HPDE6-E6E7 (cell line): ENCODE measurements around the gene AJM1.
"Not testable (repeated sequence)": the region's sequence is repeated elsewhere in the genome, so short reads cannot be mapped to it uniquely, and the experiment has no call there.

Experiments used
- DNase-seq: peaks from one replicate; pipeline ENCODE4 v3.0.0; 2011; ENCODE audit warnings: missing footprints; ENCODE audit errors: extremely low spot score

Gene AJM1

DNA sequence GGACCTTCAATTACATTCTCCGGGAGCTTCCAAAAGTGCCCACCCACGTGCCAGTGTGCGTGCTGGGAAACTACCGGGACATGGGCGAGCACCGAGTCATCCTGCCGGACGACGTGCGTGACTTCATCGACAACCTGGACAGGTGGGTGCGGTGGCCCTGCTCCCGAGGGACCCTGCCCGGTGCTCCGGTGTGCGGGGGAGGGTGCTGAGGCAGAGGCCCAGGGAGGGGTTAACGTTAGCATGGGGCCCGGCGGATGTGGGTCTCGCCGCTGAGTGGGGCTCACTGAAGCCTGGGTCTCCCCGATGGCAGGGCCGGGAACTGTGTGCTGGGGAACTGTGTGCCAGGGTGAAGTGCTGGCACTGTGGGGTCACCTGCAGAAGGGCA lies 10.6 kb upstream of the AJM1 start:
- no peak for DNase-seq

DNA sequence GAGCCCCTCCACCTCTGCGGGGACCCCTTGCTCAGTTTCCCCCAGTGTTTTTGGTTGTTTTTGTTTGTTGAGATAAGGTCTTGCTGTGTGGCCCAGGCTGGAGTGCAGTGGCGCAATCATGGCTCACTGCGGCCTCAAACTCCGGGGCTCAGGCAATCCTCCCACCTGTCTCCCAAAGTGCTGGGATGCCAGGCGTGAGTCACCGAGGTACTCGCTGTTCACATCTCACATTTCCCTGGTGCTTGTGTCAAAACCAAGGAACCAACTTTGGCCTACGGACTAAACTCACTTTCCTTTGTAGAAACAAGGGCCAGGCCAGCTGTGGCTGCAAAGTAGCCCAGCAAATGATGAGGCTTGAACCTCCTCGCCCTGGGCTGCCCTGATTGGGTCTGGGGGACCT lies 9.7 kb upstream of the AJM1 start:
- no peak for DNase-seq

DNA sequence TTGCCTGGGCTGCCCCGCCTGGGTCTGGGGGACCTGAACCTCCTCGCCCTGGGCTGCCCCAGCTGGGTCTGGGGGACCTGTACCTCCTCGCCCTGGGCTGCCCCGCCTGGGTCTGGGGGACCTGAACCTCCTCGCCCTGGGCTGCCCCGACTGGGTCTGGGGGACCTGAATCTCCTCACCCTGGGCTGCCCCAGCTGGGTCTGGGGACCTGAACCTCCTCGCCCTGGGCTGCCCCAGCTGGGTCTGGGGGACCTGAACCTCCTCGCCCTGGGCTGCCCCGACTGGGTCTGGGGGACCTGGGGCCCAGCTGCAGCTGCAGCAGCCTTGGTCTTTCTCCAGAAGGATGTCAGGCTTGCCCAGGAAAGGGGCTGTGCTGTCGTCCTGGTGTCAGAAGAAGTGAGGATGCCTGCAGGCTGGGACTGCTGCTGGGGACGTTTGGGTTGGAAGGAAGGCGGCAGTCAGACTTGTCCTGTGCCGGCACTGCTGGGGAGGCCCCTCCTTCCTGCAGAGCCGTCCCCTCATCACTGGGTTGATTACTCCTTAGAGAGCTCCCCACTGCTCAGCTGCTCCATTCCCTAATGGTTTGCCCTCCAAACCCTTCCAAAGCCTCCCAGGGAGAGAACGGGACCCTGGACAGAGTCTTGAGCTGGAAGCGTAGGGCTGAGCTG lies 8.8 kb upstream of the AJM1 start:
- not testable (repeated sequence) for DNase-seq

DNA sequence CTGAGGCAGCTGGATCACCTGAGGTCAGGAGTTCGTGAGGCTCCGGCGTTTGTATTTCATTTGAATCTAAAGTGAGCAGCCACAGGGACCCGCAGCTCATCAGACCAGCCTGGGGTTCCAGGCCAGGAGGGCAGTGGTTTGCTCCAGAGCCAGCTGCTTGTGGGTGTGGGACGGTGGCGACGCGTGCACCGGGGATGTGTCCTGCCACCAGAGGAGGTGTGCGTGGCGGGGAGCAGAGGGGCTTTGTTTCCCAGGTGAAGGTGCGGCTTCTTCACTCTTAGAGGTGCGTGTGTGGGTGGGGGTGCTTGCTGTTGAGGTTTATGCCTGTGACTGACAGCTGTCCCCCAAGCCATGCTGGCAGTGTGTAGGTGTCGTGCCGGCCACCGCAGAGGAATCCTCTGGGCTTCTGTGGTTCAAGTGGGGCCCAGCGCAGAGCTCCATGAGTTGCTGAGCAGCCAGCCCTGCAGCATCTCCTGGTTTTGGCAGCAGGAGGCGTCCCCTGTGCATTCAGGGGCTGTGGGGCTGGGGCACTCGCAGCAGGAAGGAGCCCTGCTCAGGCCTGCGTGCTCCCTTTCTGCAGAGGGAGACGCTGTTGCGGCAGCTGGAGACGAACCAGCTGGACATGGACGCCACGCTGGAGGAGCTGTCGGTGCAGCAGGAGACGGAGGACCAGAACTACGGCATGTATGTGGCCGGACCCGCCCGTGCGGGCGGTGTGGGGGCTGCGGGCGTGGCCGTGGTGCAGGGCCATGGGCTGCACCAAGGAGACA lies 6.9 kb upstream of the AJM1 start:
- no peak for DNase-seq

DNA sequence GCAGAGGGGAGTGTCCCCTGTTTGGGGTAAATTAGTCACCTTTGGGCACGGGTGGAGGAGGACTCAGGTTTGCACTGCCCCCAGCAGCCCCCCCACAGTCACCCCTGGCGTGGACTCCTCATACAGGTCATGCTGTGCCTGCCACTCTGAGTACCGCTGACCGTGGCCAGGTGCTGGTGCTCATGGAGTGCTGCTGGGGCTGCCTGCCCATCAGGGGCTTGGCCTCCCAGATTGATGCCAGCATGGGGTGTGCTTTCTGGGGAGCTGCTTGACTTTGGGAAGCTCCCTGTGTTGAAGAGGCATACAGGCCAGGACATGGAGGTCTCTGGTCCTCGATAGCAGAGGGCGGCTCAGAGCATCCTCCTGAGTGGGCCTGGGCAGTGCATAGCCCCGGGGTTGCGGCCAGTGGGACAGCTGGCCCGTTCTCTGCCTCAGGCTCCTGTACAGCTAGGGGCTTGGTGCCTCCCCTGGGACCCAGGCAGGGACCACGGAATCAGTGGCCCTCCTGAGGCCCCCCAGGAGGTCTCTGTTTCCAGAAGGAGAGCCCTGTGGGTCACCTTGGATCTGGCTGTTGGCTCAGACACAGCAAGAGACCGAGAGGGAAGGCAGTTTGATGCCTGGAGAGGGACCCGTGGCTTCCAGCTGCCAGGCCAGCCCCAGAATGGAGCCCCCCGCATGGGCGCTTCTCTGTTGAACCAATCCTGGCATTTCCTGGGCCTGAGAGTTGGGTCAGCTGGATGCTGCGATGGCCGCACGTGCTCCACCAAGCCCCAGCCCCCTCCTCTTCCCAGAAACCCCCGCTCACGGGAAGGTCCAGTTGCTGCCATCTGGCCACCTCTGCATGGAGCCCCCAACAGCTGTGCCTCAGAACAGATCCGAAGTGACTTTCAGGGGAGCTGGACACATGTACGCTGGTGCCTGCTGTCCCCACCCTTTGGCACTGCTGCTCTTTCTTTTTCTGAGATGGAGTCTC lies 6.1 kb upstream of the AJM1 start:
- DNase-seq: no peak

DNA sequence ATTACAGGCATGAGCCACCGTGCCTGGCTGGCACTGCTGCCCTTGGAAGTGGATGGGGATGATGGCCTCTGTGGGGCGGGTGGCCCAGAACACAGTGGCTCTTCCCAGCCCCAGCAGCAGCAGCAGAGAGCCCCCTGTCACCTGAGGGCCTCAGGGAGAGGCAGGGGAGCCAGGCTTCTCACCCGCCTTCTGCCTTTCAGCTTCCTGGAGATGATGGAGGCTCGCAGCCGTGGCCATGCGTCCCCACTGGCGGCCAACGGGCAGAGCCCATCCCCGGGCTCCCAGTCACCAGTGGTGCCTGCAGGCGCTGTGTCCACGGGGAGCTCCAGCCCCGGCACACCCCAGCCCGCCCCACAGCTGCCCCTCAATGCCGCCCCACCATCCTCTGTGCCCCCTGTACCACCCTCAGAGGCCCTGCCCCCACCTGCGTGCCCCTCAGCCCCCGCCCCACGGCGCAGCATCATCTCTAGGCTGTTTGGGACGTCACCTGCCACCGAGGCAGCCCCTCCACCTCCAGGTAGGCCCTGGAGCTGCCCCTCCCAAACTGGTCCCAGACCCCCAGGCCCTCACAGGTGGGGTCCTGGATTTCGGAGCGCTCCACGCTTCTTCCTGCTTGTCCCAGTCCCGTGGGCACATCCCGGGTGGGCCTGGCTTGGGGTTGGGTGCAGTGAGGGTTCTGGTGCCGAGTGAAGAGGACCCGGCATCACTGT lies 5.0 kb upstream of the AJM1 start:
- DNase-seq: no peak

DNA sequence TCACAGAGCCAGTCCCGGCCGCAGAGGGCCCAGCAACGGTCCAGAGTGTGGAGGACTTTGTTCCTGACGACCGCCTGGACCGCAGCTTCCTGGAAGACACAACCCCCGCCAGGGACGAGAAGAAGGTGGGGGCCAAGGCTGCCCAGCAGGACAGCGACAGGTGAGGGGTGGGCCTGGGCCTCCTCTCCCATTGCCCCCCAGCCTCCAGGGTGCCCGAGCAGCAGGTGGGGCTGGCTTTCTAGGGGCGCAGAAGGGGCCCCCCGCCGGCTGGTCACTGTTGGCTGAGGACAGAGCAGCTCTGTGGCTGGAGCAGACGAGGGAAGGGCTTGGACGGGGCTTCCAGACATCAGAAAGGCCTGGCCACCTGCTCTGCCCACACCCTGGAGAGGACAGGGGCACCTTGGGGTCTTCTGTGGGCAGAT lies 4.4 kb upstream of the AJM1 start:
- DNase-seq: not testable (repeated sequence)

DNA sequence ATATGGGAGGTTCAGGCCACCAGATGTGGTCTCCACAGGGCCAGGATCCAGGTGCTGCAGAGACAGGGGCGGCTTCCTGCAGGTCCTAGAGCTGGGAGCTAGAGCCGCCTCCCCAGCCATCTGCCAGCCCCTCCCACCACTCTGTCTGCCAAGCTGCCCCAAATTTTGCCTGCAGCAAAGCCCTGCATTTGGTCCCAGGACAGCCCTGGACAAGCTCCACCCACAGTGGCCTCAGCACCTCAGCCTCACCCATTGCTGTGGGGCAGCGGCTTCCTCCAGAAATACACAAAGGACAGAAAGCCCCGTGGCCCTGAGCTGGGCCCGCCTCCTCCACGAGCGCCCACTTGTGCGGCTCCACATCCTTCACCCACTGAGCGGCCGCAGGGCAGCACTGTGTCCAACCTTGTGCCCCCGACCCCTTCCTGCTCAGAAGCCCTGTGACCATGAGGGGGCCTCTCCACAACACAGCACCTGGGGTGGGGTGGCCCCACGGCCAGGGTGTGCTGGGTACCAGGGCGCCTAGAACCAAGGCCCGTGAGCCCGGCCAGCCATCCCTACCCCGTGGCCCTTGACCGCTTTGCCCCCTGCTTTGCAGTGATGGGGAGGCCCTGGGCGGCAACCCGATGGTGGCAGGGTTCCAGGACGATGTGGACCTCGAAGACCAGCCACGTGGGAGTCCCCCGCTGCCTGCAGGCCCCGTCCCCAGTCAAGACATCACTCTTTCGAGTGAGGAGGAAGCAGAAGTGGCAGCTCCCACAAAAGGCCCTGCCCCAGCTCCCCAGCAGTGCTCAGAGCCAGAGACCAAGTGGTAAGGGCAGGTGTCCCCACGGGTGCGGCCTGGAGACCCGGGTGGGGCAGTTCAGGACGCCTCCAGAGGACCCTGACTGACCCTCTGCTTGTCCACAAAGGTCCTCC lies 3.7 kb upstream of the AJM1 start:
- no peak for DNase-seq

DNA sequence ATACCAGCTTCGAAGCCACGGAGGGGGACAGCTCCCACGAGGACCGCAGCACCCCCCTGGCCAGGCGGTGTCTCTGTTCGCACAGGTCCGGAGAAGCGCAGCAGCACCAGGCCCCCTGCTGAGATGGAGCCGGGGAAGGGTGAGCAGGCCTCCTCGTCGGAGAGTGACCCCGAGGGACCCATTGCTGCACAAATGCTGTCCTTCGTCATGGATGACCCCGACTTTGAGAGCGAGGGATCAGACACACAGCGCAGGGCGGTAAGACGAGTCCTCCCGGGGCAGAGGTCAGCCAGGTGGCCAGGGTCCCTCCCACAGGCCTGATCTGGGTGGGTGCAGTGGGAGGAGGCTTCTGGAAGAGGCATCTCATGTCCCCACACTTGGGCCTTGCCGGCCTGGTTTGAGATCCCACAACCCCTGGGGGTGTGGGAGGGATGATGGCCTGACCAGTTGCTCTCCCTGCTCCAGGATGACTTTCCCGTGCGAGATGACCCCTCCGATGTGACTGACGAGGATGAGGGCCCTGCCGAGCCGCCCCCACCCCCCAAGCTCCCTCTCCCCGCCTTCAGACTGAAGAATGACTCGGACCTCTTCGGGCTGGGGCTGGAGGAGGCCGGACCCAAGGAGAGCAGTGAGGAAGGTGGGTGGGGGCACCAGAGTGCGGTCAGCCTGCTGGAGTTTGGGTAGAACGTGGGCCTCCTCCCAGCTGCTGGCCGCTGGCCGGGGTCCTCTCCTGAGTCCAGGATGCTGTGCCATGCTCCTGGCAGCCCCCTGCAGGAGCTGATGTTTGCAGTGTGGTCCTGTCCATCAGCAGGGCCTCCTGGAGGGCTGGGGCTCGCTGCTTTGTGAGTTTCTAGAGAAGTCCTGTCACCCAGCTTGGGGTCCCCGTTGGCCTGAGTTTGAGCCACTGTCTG lies 2.8 kb upstream of the AJM1 start:
- DNase-seq: no peak

DNA sequence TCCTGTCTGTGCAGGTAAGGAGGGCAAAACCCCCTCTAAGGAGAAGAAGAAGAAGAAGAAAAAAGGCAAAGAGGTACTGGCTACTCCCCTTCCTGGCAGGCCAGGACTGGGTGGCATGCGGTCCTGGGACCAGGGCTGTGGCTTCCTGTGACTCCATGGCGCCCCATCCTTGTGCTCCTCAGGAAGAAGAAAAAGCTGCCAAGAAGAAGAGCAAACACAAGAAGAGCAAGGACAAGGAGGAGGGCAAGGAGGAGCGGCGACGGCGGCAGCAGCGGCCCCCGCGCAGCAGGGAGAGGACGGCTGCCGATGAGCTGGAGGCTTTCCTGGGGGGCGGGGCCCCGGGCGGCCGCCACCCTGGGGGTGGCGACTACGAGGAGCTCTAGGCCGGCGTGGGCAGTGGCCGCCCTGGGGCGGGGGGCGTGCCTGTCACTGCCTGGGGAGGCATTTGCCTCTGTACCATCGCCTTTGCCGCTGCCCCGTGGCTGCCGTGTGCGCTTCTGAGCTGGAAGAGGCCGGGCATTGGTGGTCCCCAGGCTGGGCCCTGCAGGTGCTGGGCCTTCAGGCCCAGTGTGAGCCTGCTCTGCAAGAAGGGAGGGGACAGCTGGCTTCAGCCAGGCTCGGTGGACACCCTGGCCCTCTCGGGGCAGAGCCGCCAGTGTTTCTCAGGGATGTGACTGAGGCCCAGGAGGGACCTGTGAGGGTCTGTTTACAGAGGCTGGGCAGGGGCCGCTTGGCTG lies 2.0 kb upstream of the AJM1 start:
- no peak for DNase-seq

DNA sequence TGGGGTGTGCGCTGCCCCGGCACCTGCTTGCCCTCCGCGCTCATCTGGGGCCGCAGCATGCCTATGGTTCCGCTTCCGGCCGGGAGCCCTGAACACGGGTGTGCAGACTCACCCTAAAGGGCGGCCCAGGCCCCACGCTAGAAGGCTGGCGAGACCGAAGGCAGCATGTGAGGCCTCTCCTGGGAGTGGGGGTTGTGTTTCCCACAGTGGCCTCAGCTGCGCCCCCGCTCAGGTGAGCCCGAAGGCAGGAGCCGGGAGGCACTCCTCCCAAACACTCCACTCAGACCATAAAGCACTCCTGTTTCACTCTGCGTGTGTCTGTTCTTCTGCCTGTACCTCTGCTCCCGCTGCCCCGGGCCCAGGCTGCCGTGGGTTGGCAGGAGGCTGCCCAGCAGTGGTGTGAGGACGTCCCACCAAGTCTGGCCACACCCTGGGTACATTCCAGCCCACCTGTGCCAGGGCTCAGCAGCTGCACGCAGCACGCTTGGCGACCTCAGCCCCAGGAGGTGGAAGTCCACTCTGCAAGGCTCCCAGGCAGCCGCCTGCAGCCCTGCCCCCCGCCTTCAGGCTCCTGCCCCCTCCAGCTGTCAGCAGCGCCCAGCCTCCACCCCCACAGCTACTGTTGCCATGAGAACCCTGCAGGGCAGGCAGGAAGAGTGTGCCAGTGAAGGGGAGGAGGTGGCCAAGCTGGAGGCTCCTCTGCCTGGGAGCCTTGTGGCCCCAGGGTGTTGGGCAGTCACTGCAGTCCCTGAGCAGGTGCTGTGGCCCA lies 1.2 kb upstream of the AJM1 start:
- DNase-seq: no peak

DNA sequence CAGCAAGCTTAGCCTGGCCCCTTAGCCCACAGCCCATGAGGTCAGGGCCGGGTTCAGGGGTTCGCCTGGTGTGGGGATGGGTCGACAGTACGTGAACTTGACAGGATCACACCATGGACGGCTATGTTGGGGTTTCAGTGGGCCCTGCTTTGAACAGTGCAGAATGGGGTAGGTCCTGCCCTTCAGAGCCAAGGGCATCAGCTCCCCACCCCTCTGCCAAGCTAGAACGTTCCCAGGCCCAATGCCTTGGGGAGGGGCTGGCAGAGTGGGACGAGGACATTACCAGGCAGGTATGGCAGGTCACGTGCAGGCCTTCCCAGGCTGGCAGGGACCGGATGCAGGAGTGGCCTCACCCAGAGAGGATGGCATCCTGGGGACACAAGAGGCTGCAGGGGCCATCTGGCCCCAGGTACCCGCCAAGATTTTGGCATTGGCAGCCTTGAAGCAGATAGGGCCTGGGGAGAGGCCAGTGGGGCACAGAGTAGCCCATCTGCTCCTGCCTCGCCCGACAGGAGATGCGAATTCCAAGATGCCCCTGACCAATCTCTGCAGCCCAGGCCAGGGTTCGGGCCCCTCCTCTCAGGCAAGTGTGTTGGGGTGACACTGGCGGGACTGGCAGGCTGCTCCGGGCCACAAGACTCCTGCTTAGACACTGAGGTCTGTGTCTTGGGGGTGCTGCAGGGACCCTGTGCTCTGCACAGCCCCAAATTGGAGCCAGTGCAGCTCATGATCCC lies 465 bp upstream of the AJM1 start:
- not testable (repeated sequence) for DNase-seq

DNA sequence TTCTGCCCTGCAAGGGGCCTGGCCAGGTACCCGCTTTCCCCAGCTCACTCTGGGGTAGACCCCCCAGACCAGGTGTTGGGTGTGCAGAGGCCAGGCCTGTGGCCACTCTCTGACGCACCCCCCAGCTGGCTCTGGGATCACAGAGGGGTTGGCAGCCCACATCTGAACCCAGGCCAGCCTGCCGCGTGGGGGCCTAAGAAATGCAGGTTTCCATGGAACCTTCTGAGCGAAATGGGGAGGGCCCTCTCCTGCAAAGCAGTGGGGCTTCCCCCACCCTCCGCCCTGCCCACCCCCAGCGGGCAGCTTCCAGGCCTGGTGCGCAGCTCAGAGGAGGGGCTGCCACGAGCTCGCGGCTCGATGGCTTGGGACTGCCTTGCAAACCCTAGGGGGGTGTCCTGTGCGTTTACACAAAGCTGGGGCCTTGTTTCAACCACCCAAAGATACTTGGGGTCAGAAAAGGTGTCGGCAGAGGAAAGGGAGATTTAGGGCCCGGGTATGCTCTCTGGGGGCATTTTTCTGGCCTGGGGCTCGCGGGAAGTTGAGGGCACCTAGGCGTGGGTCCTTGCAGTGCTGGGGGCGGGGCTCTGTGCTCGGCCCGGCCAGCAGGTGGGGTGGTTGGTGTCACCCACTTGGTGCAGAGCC lies 1.0 kb downstream of the AJM1 start:
- DNase-seq: not testable (repeated sequence)

DNA sequence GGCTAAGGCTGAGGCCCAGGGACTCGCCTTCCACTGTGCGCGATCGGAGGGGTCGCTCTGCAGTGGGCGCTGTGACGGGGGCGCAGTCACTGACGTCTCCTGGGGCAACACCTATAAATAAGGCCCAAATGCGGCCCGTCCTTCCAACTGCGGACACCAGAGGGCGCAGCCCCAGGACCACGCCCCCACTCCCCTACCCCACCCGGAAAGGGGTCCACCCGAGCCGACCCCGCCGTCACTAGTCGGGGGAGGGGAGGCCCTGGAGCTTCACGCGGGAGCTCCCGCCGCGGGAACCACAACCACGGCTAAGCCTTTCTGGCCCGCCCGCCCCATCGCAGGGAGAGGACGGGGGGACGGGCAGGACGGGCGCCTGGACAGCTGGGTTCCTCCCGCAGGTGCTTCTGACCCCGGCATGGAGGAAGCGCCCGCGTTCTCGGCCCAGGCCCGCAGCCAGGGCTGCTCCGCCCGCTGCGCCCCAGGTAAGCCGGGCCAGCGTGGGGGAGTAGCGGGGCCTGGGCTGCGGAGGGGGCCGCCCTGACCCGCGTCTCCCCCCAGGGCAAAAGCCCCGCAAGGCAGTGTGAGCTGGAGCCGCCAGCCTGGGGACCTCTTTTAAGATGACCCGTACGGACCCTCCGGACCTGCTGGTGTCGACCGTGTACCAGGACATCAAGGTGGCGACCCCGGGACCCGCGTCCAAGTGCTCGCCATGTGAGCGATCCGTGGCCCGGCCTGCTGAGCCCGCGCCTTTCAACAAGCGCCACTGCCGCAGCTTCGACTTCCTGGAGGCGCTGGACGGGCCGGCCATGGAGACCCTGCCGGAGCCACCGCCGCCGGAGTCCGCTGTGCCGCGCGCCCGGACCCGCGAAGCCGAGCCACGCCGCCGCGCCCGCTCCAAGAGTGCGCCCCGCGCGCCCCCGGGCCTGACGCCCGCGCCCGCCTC lies 1.8 kb downstream of the AJM1 start:
- not testable (repeated sequence) for DNase-seq

DNA sequence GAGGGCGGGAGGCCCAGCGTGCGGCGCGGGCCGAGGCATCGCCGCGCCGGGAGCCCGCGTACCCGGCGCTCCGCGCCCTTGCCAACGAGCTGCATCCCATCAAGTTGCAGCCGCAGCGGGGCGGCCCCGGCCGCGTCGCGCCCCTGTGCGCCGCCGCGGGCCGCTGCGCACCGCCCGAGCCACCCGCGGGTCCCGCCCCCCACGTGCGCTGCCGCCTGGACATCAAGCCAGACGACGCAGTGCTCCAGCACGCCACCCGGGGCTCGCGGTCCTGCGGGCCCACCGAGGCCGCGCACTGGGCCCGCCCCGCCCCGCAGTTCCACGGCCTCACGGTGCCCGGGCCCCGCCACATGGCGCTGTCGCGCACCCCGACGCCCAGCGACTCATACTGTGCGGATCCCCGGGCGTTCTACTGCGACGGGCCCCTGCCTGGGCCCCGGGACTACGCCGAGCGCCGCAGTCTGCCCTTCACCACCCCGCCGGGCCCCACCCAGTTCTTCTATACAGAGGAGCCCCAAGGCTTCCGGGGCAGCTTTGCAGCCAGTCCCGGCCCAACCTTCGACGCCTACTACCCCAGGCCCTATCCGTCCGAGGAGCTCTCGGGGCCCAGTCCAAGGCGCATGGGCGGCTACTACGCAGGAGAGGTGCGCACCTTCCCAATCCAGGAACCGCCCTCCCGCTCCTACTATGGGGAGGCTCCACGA lies 2.6 kb downstream of the AJM1 start:
- no peak for DNase-seq
